ENCODE results near the gene HELQ. TPM values are rescaled to one million over a fixed set of nuclear protein-coding genes. Genes with fewer than 3 reads are reported as not detected.

HELQ gene
- total RNA-seq, 1 donor from 2014 or later: 18.4 TPM

DNA sequence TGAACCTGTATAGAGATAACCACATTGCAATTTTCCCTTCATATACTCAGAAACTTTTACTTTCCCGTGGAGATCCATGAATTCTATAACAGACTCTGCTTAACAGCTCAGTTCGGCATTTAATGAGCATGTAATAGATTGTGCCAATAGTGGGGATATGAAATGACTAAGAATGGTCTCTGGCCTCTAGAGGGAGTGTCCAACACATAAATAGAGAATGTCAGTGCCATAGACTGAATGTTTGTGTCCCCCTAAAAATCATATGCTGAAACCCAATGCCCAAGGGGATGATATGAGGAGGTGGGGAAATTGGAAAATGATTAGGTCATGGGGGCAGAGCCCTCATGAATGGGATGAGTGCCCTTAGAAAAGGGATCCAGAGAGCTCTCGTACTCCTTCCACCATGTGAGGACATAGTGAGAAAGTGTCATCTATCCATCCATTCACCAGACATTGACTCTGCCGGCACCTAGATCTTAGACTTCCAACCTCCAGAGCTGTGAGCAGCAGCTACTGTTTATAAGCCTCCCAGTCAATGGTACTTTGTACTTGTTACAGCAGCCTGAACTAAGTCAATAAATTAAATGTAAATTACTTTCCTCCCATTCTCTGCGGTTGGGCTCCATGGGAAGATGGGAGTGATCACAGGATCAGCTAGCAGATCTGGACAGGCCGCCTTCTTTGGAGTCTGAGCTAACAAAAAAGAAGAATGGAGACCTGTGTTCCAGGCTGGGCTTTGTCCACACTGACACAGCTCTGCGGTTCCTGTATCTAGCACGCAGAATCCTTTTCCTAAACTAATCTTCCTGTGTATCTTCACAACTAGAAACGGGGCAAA lies 92.9 kb downstream of the HELQ start:
- H3K9me3 Mint-ChIP-seq (ENCODE audit: unreplicated experiment): no peaks in the 10 kb centered on the region
- no peak overlapping the region for H3K27ac Mint-ChIP-seq (ENCODE audit: unreplicated experiment)
- H3K27me3 Mint-ChIP-seq (ENCODE audit: unreplicated experiment): peaks cover 15% of the 10 kb centered on the region
- TF ChIP-seq, protein P1, sequence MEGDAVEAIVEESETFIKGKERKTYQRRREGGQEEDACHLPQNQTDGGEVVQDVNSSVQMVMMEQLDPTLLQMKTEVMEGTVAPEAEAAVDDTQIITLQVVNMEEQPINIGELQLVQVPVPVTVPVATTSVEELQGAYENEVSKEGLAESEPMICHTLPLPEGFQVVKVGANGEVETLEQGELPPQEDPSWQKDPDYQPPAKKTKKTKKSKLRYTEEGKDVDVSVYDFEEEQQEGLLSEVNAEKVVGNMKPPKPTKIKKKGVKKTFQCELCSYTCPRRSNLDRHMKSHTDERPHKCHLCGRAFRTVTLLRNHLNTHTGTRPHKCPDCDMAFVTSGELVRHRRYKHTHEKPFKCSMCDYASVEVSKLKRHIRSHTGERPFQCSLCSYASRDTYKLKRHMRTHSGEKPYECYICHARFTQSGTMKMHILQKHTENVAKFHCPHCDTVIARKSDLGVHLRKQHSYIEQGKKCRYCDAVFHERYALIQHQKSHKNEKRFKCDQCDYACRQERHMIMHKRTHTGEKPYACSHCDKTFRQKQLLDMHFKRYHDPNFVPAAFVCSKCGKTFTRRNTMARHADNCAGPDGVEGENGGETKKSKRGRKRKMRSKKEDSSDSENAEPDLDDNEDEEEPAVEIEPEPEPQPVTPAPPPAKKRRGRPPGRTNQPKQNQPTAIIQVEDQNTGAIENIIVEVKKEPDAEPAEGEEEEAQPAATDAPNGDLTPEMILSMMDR (IDR thresholded peaks at IDR 0.05): peak; percentile 60
- peaks cover 6% of the 10 kb centered on the region for H3K4me1 Mint-ChIP-seq (ENCODE audit: unreplicated experiment)
- DNase-seq (ENCODE audit: extremely low spot score, unreplicated experiment): no peak
- H3K36me3 Mint-ChIP-seq (ENCODE audit: unreplicated experiment): no peaks in the 10 kb centered on the region
- H3K4me3 Mint-ChIP-seq (ENCODE audit: unreplicated experiment): no peak overlapping the region

DNA sequence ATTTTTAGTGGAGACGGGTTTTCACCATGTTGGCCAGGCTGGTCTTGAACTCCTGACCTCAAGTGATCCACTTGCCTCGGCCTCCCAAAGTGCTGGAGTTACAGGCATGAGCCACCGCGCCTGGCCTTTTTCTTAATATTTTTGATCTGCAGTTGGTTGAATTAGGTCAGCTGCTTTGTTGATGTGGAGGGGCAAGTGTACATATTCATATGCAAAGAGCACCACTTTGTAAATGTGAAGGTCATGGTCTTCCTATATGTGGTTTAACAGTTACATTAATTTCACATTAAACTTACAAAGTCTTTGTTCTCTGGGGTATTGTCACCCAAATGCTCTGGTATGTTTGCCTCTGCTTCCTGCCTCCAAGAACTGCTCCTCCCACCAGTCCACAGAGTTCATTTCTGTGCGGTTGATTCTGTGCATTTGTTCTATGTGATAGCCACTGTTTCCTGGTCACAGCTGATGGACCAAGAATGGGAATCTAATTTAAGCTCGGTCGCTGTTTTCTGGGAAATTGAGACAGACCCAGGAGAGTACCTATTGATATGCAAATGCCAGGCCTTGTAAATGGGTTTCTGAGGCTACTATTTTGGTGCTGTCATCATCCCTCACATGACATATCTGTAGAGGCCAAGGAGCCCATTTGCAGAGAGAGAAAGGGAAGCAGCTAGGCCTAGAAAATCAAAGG lies 94.1 kb downstream of the HELQ start:
- peaks cover 18% of the 10 kb centered on the region for H3K4me1 Mint-ChIP-seq (ENCODE audit: unreplicated experiment)
- H3K27ac Mint-ChIP-seq (ENCODE audit: unreplicated experiment): no peak overlapping the region
- TF ChIP-seq, protein P1 (IDR thresholded peaks at IDR 0.05): no peak
- H3K4me3 Mint-ChIP-seq (ENCODE audit: unreplicated experiment): no peak overlapping the region
- no peak for DNase-seq (ENCODE audit: extremely low spot score, unreplicated experiment)
- no peaks in the 10 kb centered on the region for H3K36me3 Mint-ChIP-seq (ENCODE audit: unreplicated experiment)
- peaks cover 11% of the 10 kb centered on the region for H3K27me3 Mint-ChIP-seq (ENCODE audit: unreplicated experiment)
- H3K9me3 Mint-ChIP-seq (ENCODE audit: unreplicated experiment): no peaks in the 10 kb centered on the region

DNA sequence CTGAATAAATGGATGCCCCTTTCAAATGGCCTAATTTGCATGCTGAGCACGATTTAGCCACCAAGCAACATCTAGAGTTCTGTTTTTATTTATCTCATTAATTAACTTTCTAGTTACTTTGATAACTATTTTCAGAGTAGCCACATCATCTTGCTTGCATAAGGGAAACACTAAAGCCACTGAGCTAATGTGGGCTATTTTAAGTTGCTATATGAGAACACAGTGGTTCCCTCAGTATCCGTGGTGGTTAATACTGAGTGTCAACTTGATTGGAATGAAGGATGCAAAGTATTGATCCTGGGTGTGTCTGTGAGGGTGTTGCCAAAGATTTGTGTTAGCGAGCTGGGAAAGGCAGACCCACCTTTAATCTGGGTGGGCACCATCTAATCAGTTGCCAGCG lies 95.6 kb downstream of the HELQ start:
- H3K4me3 Mint-ChIP-seq (ENCODE audit: unreplicated experiment): no peak overlapping the region
- no peak for DNase-seq (ENCODE audit: extremely low spot score, unreplicated experiment)
- no peak overlapping the region for H3K27ac Mint-ChIP-seq (ENCODE audit: unreplicated experiment)
- TF ChIP-seq, protein P1 (IDR thresholded peaks at IDR 0.05): no peak
- H3K9me3 Mint-ChIP-seq (ENCODE audit: unreplicated experiment): no peaks in the 10 kb centered on the region
- no peaks in the 10 kb centered on the region for H3K27me3 Mint-ChIP-seq (ENCODE audit: unreplicated experiment)
- peaks cover 22% of the 10 kb centered on the region for H3K4me1 Mint-ChIP-seq (ENCODE audit: unreplicated experiment)
- H3K36me3 Mint-ChIP-seq (ENCODE audit: unreplicated experiment): no peaks in the 10 kb centered on the region

DNA sequence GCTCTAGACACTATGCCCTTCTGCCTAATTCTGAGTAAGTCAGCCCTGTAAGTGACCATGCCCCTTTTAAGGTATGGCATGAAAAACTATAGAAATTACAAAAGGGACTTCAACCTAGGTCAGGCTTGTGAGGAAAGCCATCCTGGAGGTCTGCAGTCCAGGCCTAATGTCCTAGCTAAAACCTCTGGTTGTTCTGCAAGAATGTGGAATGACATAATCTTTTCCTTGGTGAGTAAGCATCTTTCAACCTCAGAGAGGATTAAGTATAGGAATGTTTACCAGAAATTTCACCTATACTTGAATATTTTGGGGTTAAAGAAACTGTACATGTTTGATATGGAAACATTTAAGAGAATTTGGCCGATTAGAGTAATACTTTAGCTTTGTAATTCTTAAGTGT lies 97.2 kb downstream of the HELQ start:
- Mint-ChIP-seq H3K4me1 (ENCODE audit: unreplicated experiment) (peaks cover 22% of the 10 kb centered on the region), H3K4me3 (ENCODE audit: unreplicated experiment) (no peak overlapping the region), H3K27me3 (ENCODE audit: unreplicated experiment) (no peaks in the 10 kb centered on the region), H3K36me3 (ENCODE audit: unreplicated experiment) (no peaks in the 10 kb centered on the region), H3K9me3 (ENCODE audit: unreplicated experiment) (peaks cover 9% of the 10 kb centered on the region), H3K27ac (ENCODE audit: unreplicated experiment) (peak overlapping the region; percentile 83)
- no peak for DNase-seq (ENCODE audit: extremely low spot score, unreplicated experiment)
- TF ChIP-seq, protein P1 (IDR thresholded peaks at IDR 0.05): no peak

Other genes starting within 250 kb of the HELQ start
- 13.1 and 13.5 TPM in 2 replicates for gene COQ2, start 171.0 kb downstream of the HELQ start, total RNA-seq
- 4.9 and 6.1 TPM in 2 replicates for gene HPSE, start 121.0 kb downstream of the HELQ start, total RNA-seq
- gene MRPS18C, start 235 bp upstream of the HELQ start, total RNA-seq: 38.9 and 39.1 TPM in 2 replicates
- gene ABRAXAS1, start 29.3 kb upstream of the HELQ start, total RNA-seq: 18.4 and 19.7 TPM in 2 replicates
- not detected in 2 replicates for gene GPAT3, start 80.3 kb upstream of the HELQ start, total RNA-seq